GM23338 (cell line): ENCODE data around the gene RASL10B. TPM values are rescaled to one million over a fixed set of nuclear protein-coding genes. Genes with fewer than 3 reads are reported as not detected.

ENCODE experiments used
- ATAC-seq: fragments of 200-7000 bp; cut with Tn5 transposase; 3 replicates; pipeline ENCODE4 v1.9.1; 2020
- DNase-seq: peaks from one replicate; pipeline ENCODE4 v3.0.0-alpha.2; 2015; ENCODE audit warnings: low spot score
- H2AFZ ChIP-seq: fragments of 200-600 bp; sonication (generic); 2 replicates; pipeline ENCODE4 v1.8.0; 2016; ENCODE audit warnings: antibody characterized with exemption, mild to moderate bottlenecking, moderate library complexity
- H3F3A ChIP-seq: fragments of 200-600 bp; sonication (generic); replicated peaks from 2 replicates; pipeline ENCODE4 v1.8.0; 2017; ENCODE audit warnings: antibody characterized with exemption, mixed run types, low read depth
- H3K27ac ChIP-seq: fragments of 200-600 bp; sonication (generic); 2 replicates; pipeline ENCODE4 v1.6.1; 2016; ENCODE audit warnings: low read depth
- H3K27me3 ChIP-seq: fragments of 200-600 bp; sonication (generic); 2 replicates; pipeline ENCODE4 v1.8.0; 2016; ENCODE audit warnings: mild to moderate bottlenecking, mixed run types, moderate library complexity; ENCODE audit not compliant: insufficient read depth
- H3K36me3 ChIP-seq: fragments of 200-600 bp; sonication (generic); 2 replicates; pipeline ENCODE4 v1.8.0; 2016; ENCODE audit warnings: mild to moderate bottlenecking; ENCODE audit not compliant: insufficient read depth
- H3K4me1 ChIP-seq: fragments of 200-600 bp; sonication (generic); 2 replicates; pipeline ENCODE4 v1.8.0; 2016; ENCODE audit warnings: mild to moderate bottlenecking, moderate library complexity; ENCODE audit not compliant: insufficient read depth
- H3K4me2 ChIP-seq: fragments of 200-600 bp; sonication (generic); 2 replicates; pipeline ENCODE4 v1.7.1; 2017; ENCODE audit warnings: mixed run types
- H3K4me3 ChIP-seq: fragments of 200-600 bp; sonication (generic); 2 replicates; pipeline ENCODE4 v1.6.1; 2016; ENCODE audit warnings: mixed run types
- H3K79me2 ChIP-seq: fragments of 200-600 bp; sonication (generic); replicated peaks from 2 replicates; pipeline ENCODE4 v1.8.0; 2017; ENCODE audit warnings: mild to moderate bottlenecking; ENCODE audit not compliant: insufficient read depth
- H3K9me2 ChIP-seq: fragments of 200-600 bp; sonication (generic); 2 replicates; pipeline ENCODE4 v1.8.0; 2017; ENCODE audit not compliant: insufficient read depth
- H4K20me1 ChIP-seq: fragments of 200-600 bp; sonication (generic); replicated peaks from 2 replicates; pipeline ENCODE4 v1.8.0; 2017; ENCODE audit warnings: mild to moderate bottlenecking; ENCODE audit not compliant: insufficient read depth
- H3K27ac Mint-ChIP-seq: 2 replicates; pipeline ENCODE4 v1.8.0; 2020; ENCODE audit warnings: inconsistent platforms, mild to moderate bottlenecking, moderate library complexity, mixed read lengths
- H3K27me3 Mint-ChIP-seq: 3 replicates; pipeline ENCODE4 v1.8.0; 2022; ENCODE audit warnings: low read depth, mild to moderate bottlenecking, moderate library complexity, mixed read lengths, inconsistent platforms; ENCODE audit not compliant: insufficient read depth, poor library complexity
- H3K36me3 Mint-ChIP-seq: 3 replicates; pipeline ENCODE4 v1.8.0; 2021; ENCODE audit warnings: low read depth, mild to moderate bottlenecking, inconsistent platforms, moderate library complexity, mixed read lengths
- H3K4me1 Mint-ChIP-seq: 3 replicates; pipeline ENCODE4 v1.8.0; 2020; ENCODE audit warnings: mild to moderate bottlenecking, inconsistent platforms, mixed read lengths
- H3K4me3 Mint-ChIP-seq: 3 replicates; pipeline ENCODE4 v1.8.0; 2021; ENCODE audit warnings: moderate library complexity, mild to moderate bottlenecking, inconsistent platforms, mixed read lengths
- H3K9me3 Mint-ChIP-seq: 3 replicates; pipeline ENCODE4 v1.8.0; 2020; ENCODE audit warnings: moderate library complexity, mild to moderate bottlenecking, inconsistent platforms, mixed read lengths
- CREB1 ChIP-seq: fragments of 250-450 bp; sonication (Bioruptor Pico); IDR thresholded peaks from 2 replicates; pipeline ENCODE4 v1.5.0; 2020; ENCODE audit warnings: low read depth, mild to moderate bottlenecking, moderate library complexity
- EZH2 ChIP-seq: fragments of 200-600 bp; sonication (generic); IDR thresholded peaks from one replicate; pipeline ENCODE4 v1.8.0; 2017; ENCODE audit warnings: antibody characterized with exemption, mild to moderate bottlenecking, low read depth; ENCODE audit not compliant: unreplicated experiment
- EZH2phosphoT487 ChIP-seq: fragments of 200-600 bp; sonication (generic); IDR thresholded peaks from one replicate; pipeline ENCODE4 v1.8.1; 2018; ENCODE audit warnings: antibody characterized with exemption; ENCODE audit not compliant: unreplicated experiment
- JUNB ChIP-seq: IDR thresholded peaks from one replicate; pipeline ENCODE4 v1.6.1; 2016; ENCODE audit warnings: antibody characterized with exemption; ENCODE audit not compliant: unreplicated experiment
- NANOG ChIP-seq: IDR thresholded peaks from 2 replicates; pipeline ENCODE4 v1.6.1; 2016; ENCODE audit warnings: antibody characterized with exemption, borderline replicate concordance
- POLR2AphosphoS5 ChIP-seq: IDR thresholded peaks from 2 replicates; pipeline ENCODE4 v1.6.1; 2016; ENCODE audit warnings: antibody characterized with exemption, low read depth
- STAT1 ChIP-seq: IDR thresholded peaks from one replicate; pipeline ENCODE4 v1.6.1; 2016; ENCODE audit warnings: antibody characterized with exemption; ENCODE audit not compliant: unreplicated experiment
- ZNF114 ChIP-seq: fragments of 250-450 bp; sonication (Bioruptor Pico); IDR thresholded peaks from 2 replicates; pipeline ENCODE4 v1.5.0; 2020; ENCODE audit warnings: mild to moderate bottlenecking, moderate library complexity
- ZNF331 ChIP-seq: fragments of 250-450 bp; sonication (Bioruptor Pico); IDR thresholded peaks from 2 replicates; pipeline ENCODE4 v1.5.0; 2020; ENCODE audit warnings: low read depth, mild to moderate bottlenecking, moderate library complexity
- polyA plus RNA-seq: library from polyadenylated mRNA; unstranded; fragments of >200 nt; fragmentation: Nextera tagmentation; extraction: Ambion mirVana; gene quantifications from 2 replicates; pipeline ENCODE4 v1.2.1, GENCODE V29; 2016
- total RNA-seq: library from RNA; depleted of rRNA; stranded (reverse); fragments of >200 nt; shearing (Covaris generic); gene quantifications from 2 replicates; pipeline ENCODE4 v1.2.3, GENCODE V29; 2014
- TF ChIP-seq, protein P1 (sequence below), 2 experiments: fragments of 200-600 bp in 1 of 2; sonication (generic) in 1 of 2; conservative IDR thresholded peaks; 2 replicates each; pipeline versions ENCODE4 v1.5.1 to v1.6.1; 2016 to 2017; ENCODE audit warnings: antibody characterized with exemption in 2 of 2, low read depth in 2 of 2, mild to moderate bottlenecking in 2 of 2, moderate library complexity in 1 of 2
- TF ChIP-seq, protein P2 (sequence below): IDR thresholded peaks from 2 replicates; pipeline ENCODE4 v1.6.1; 2016; ENCODE audit warnings: antibody characterized with exemption
- TF ChIP-seq, protein P3 (sequence below): IDR thresholded peaks from one replicate; pipeline ENCODE4 v1.6.1; 2018; ENCODE audit warnings: antibody characterized with exemption; ENCODE audit not compliant: unreplicated experiment

The RASL10B gene
- total and polyA plus RNA-seq, 2 experiments from 2014 or later = 7.1 to 26.2 TPM

DNA sequence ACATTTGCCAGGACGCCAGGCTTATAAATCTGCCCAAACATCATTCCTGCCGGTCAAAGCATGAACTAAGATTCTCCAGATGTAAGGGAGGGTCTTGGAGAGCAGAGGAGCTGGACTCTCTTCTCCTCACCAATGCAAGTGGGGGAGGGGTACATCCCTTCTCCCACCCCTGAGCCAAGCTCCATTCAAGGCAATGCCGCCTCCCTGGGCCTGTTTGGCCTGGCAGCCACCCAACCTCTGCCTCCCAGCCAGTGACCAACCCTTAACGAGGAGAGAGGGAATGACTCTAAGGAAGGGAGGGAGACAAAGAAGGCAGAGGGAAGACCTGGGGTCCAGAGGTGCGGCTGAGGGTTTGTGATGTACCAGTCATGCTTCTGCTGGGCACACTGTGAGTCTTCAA is 43.1 kb downstream of the RASL10B start (continued):
- TF ChIP-seq ZNF114 (CRISPR knock-in tag) (no peak), EZH2phosphoT487 (no peak), POLR2AphosphoS5 (no peak)
- TF ChIP-seq, protein P1, sequence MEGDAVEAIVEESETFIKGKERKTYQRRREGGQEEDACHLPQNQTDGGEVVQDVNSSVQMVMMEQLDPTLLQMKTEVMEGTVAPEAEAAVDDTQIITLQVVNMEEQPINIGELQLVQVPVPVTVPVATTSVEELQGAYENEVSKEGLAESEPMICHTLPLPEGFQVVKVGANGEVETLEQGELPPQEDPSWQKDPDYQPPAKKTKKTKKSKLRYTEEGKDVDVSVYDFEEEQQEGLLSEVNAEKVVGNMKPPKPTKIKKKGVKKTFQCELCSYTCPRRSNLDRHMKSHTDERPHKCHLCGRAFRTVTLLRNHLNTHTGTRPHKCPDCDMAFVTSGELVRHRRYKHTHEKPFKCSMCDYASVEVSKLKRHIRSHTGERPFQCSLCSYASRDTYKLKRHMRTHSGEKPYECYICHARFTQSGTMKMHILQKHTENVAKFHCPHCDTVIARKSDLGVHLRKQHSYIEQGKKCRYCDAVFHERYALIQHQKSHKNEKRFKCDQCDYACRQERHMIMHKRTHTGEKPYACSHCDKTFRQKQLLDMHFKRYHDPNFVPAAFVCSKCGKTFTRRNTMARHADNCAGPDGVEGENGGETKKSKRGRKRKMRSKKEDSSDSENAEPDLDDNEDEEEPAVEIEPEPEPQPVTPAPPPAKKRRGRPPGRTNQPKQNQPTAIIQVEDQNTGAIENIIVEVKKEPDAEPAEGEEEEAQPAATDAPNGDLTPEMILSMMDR (conservative IDR thresholded peaks at IDR 0.05; ENCODE audit: low read depth in 2 of 2) = no peak

DNA sequence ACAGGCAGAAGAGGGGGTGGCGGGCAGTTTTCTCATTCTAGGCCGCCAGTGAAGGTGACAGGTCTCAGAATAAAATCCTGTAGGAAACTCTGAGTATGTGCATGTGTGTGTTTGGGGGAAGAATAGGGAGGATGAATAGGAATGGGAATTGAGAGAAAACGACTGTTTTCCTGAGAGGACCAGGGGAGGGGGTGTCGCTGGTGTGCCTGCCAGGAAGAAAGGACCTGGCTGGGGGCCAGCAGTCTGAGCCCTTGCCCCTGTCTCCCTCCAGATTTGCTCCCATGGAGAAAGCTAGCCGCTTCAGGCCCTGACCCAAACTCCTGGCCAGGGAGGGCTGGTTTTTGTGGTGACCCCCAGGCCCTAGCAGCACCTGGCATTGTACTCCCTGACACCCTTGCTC is 43.6 kb downstream of the RASL10B start:
- Histone ChIP-seq H3K4me1 (peaks cover 13% of the 10 kb centered on the region), H3K4me3 (no peak overlapping the region), H3K36me3 (no peaks in the 10 kb centered on the region), H3K79me2 (no peaks in the 10 kb centered on the region), H3K4me2 (no peak overlapping the region), H3K27ac (no peak overlapping the region), H3K27me3 (no peaks in the 10 kb centered on the region), H4K20me1 (no peaks in the 10 kb centered on the region), H3K9me2 (no peaks in the 10 kb centered on the region), H2AFZ (peak overlapping the region; percentile 97), H3F3A (no peaks in the 10 kb centered on the region)
- no peak for DNase-seq
- Mint-ChIP-seq H3K4me1 (peaks cover 34% of the 10 kb centered on the region), H3K27me3 (no peaks in the 10 kb centered on the region), H3K9me3 (no peaks in the 10 kb centered on the region), H3K27ac (no peak overlapping the region), H3K4me3 (no peak overlapping the region), H3K36me3 (no peaks in the 10 kb centered on the region)
- no peak for ATAC-seq
- TF ChIP-seq STAT1 (no peak), POLR2AphosphoS5 (no peak), EZH2phosphoT487 (no peak), ZNF114 (CRISPR knock-in tag) (no peak), CREB1 (CRISPR knock-in tag) (no peak), JUNB (no peak), EZH2 (no peak), NANOG (no peak), ZNF331 (CRISPR knock-in tag) (no peak)
- TF ChIP-seq, protein P1 (conservative IDR thresholded peaks at IDR 0.05; ENCODE audit: low read depth in 2 of 2) = no peak
- TF ChIP-seq, protein P2, sequence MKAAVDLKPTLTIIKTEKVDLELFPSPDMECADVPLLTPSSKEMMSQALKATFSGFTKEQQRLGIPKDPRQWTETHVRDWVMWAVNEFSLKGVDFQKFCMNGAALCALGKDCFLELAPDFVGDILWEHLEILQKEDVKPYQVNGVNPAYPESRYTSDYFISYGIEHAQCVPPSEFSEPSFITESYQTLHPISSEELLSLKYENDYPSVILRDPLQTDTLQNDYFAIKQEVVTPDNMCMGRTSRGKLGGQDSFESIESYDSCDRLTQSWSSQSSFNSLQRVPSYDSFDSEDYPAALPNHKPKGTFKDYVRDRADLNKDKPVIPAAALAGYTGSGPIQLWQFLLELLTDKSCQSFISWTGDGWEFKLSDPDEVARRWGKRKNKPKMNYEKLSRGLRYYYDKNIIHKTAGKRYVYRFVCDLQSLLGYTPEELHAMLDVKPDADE = no peak
- TF ChIP-seq, protein P3, sequence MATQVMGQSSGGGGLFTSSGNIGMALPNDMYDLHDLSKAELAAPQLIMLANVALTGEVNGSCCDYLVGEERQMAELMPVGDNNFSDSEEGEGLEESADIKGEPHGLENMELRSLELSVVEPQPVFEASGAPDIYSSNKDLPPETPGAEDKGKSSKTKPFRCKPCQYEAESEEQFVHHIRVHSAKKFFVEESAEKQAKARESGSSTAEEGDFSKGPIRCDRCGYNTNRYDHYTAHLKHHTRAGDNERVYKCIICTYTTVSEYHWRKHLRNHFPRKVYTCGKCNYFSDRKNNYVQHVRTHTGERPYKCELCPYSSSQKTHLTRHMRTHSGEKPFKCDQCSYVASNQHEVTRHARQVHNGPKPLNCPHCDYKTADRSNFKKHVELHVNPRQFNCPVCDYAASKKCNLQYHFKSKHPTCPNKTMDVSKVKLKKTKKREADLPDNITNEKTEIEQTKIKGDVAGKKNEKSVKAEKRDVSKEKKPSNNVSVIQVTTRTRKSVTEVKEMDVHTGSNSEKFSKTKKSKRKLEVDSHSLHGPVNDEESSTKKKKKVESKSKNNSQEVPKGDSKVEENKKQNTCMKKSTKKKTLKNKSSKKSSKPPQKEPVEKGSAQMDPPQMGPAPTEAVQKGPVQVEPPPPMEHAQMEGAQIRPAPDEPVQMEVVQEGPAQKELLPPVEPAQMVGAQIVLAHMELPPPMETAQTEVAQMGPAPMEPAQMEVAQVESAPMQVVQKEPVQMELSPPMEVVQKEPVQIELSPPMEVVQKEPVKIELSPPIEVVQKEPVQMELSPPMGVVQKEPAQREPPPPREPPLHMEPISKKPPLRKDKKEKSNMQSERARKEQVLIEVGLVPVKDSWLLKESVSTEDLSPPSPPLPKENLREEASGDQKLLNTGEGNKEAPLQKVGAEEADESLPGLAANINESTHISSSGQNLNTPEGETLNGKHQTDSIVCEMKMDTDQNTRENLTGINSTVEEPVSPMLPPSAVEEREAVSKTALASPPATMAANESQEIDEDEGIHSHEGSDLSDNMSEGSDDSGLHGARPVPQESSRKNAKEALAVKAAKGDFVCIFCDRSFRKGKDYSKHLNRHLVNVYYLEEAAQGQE = no peak
